ENCODE results near the gene TYMS.

Gene TYMS

DNA sequence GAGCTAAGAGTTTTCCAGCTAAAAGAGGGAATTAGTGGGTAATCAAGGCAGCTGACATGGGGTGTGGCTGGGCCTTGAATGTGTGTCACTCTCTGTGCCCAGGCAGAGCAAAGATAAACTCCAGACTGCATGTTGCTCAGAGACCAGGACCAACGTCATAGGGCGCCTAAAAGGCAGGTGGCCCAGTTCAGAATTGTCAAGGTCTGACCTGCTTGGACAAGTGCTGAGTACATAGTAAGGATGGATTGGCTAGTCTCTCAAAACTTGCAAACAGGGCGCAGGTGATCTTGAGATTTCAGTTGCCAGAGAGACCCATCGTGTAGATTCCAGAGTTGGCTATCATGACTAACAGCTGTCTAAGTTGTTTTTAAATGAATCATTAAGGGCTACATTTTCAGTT is 41.7 kb upstream of the TYMS start:
- TF ChIP-seq, protein P1, sequence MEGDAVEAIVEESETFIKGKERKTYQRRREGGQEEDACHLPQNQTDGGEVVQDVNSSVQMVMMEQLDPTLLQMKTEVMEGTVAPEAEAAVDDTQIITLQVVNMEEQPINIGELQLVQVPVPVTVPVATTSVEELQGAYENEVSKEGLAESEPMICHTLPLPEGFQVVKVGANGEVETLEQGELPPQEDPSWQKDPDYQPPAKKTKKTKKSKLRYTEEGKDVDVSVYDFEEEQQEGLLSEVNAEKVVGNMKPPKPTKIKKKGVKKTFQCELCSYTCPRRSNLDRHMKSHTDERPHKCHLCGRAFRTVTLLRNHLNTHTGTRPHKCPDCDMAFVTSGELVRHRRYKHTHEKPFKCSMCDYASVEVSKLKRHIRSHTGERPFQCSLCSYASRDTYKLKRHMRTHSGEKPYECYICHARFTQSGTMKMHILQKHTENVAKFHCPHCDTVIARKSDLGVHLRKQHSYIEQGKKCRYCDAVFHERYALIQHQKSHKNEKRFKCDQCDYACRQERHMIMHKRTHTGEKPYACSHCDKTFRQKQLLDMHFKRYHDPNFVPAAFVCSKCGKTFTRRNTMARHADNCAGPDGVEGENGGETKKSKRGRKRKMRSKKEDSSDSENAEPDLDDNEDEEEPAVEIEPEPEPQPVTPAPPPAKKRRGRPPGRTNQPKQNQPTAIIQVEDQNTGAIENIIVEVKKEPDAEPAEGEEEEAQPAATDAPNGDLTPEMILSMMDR (IDR thresholded peaks at IDR 0.05; ENCODE audit: extremely low read depth, insufficient read depth, missing control alignments): no peak
- in situ Hi-C loops (cut with MboI; ENCODE audit: low pct_unique_long_range_greater_than_20kb, low sequenced_read_pairs, unreplicated experiment): no loop called here
- no peak for DNase-seq (ENCODE audit: low spot score)

DNA sequence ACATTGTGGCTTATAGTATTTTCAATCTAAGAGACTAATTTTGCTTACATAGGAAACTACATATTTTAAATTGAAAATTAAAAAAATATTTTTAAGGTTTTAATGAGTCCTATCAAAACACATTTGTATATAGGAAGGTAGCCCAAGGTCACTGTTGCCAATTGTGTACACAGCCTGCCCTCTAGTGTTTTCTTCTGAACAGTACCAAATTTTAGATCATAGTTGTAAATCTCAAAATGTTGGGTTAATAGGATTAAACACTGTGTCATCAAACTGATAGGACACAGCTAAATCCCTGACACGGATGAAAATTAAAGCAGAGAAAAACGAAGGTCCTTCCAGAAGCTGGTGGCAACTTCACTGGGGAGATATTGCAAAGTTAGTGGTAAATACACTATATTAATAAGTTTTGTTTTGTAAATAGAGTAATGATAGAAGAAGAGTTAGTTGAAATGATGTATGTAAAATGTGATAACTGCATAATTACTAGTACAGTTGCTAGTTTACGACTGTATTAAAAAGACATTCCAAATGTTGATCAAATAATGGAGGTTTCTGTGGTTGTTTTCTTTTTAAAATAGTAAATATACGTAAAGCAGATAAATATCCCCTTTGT is 41.0 kb upstream of the TYMS start:
- in situ Hi-C loops (cut with MboI; ENCODE audit: low pct_unique_long_range_greater_than_20kb, low sequenced_read_pairs, unreplicated experiment): no loop called here
- TF ChIP-seq, protein P1 (IDR thresholded peaks at IDR 0.05; ENCODE audit: extremely low read depth, insufficient read depth, missing control alignments): peak; percentile 52
- peak; percentile 35 for DNase-seq (ENCODE audit: low spot score)

DNA sequence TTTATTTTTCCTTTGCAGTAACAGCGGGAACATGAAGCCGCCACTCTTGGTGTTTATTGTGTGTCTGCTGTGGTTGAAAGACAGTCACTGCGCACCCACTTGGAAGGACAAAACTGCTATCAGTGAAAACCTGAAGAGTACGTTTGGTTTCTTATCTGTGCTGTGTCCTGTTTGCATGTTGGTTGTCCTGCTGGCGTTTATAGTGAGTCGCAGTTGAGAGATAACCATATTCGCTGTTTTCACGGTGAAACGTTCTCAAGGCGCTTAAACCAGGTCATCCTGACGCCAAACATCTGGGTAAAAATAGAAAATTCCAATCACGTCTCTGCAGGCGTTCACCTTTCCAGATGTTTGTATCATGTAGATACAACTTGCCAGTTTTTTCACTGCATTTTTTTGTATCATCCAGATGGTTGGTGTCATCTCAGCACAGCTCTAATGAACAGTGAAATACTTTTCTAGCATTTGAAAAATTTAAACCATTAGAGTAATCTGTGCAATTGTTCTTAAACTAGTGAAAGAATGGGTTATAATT is 39.4 kb upstream of the TYMS start:
- in situ Hi-C loops (cut with MboI; ENCODE audit: low pct_unique_long_range_greater_than_20kb, low sequenced_read_pairs, unreplicated experiment): no loop called here
- no peak for DNase-seq (ENCODE audit: low spot score)
- TF ChIP-seq, protein P1 (IDR thresholded peaks at IDR 0.05; ENCODE audit: extremely low read depth, insufficient read depth, missing control alignments): no peak

DNA sequence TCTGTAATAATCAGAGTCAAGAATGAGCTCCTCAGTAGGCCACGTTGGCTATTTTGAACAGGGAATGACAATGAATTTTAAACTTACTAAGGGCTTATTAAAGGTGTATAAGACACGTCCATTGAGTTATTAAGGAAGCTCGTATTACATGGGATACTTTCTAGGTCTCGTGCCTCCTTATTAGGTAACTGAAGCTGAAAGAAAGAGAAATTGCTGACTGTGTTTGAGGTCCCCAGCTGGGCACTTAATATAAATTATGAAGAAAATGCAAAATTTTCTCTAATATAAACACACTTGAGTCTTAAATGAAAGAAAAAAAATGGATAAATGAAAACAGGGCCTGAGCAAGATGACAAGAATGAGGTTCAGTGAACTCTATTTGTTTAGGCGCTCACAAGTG is 38.8 kb upstream of the TYMS start:
- no peak for DNase-seq (ENCODE audit: low spot score)
- in situ Hi-C loops (cut with MboI; ENCODE audit: low pct_unique_long_range_greater_than_20kb, low sequenced_read_pairs, unreplicated experiment): no loop called here
- TF ChIP-seq, protein P1 (IDR thresholded peaks at IDR 0.05; ENCODE audit: extremely low read depth, insufficient read depth, missing control alignments): no peak

DNA sequence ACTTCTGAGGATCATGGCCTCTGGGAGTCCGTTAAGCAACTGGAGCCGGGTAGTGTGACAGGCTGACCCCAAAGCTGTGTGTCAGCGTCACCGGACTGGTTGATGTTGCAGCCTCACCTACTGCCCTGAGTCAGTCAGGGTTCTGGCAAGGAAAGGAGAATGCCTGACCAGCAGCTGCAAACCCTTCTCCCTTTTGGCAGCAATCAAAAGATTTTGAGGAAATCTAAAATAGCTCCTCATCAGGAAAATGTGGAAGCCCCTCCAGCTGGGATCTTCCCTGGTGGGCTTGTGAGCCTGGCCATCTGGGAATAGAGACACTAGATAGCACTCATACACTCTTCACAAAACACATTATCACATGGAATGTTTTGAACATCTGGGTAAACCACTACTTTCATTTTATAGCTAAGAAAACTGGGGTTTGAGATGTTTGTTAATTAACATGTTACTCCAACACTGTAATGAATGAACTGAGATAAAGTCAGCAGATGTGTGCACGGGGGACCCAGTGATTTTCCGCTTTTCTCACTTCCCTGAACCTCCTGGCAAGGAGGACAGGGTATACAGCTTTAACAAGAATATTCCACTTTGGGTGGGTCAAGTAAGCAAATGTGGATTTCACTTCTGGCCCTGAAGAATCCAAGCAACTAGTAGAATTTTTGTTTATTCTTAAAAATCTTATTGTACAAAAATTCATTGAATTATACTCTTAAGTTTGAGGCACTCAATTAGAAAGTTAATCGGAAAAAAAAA is 36.0 kb upstream of the TYMS start:
- in situ Hi-C loops (cut with MboI; ENCODE audit: low pct_unique_long_range_greater_than_20kb, low sequenced_read_pairs, unreplicated experiment): loop anchor here (10.0 kb wide), 1 partner anchor 213 kb away; no protein-coding TSS in a partner anchor
- no peak for DNase-seq (ENCODE audit: low spot score)
- TF ChIP-seq, protein P1 (IDR thresholded peaks at IDR 0.05; ENCODE audit: extremely low read depth, insufficient read depth, missing control alignments): no peak

DNA sequence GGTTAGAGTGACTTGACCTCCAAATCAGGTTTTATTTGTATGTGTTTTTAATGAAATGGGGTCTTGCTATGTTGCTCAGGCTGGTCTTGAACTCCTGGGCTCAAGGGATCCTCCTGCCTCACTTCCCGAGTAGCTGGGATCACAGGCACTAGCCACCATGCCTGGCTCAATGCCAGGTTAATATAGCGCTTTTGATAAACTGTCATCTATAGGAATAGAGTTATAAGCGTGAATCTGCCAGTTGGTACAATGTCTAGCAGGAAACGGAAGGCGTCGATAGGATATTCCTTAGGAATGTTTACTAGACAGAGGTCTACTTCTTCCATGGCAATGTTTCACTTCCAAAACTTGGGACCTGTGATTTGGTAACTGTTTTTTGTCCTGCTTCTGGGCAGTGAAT is 35.2 kb upstream of the TYMS start:
- TF ChIP-seq, protein P1 (IDR thresholded peaks at IDR 0.05; ENCODE audit: extremely low read depth, insufficient read depth, missing control alignments): no peak

More for the DNA sequence above, 35.2 kb upstream of the TYMS start:
- in situ Hi-C loops (cut with MboI; ENCODE audit: low pct_unique_long_range_greater_than_20kb, low sequenced_read_pairs, unreplicated experiment): loop anchor here (10.0 kb wide), 1 partner anchor 213 kb away; no protein-coding TSS in a partner anchor
- DNase-seq (ENCODE audit: low spot score): no peak
